Vagina (tissue), 2 donors: ENCODE data around the gene IFNA7.

Source experiments
- POLR2A ChIP-seq, 2 donors: fragments of 450-650 bp; IDR thresholded peaks; one replicate each; pipeline ENCODE4 v1.6.1; 2017; ENCODE audit warnings: antibody characterized with exemption in 2 of 2, mild to moderate bottlenecking in 2 of 2, moderate library complexity in 2 of 2
- POLR2AphosphoS5 ChIP-seq, 2 donors: sonication (generic); formaldehyde crosslinking; IDR thresholded peaks; one replicate each; pipeline ENCODE4 v1.9.0; 2017; ENCODE audit warnings: antibody characterized with exemption in 2 of 2, mild to moderate bottlenecking in 2 of 2, low read depth in 1 of 2; ENCODE audit not compliant: insufficient read depth in 1 of 2
- TF ChIP-seq, protein P1 (sequence below), 3 experiments: fragments of 450-650 bp in 2 of 3; fragments of 200-600 bp in 1 of 3; sonication (generic) in 1 of 3; IDR thresholded peaks; one replicate each; pipeline ENCODE4 v1.5.1; 2017 to 2019; ENCODE audit warnings: antibody characterized with exemption in 3 of 3, mild to moderate bottlenecking in 2 of 3, moderate library complexity in 2 of 3

DNA sequence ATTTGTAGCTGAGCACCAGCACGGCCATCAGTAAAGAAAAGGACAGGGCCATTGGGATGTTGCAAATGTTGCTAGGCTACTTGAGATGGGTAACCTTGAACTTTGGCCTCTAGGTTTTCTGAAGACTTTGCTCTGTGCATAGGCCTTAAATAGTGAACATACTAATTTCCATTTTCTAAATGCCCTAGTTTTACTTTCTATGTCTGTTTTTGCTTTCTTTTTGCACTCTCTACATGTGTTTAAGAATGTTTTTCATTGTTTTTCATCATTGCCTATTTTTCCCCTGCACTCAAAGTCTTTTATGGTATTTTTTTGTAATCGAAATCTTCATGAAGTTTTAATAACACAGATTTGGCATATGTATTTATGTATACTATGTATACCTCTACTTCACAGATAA, 26.1 kb upstream of the IFNA7 start, which contains the start of gene IFNA17:
- TF ChIP-seq, protein P1, sequence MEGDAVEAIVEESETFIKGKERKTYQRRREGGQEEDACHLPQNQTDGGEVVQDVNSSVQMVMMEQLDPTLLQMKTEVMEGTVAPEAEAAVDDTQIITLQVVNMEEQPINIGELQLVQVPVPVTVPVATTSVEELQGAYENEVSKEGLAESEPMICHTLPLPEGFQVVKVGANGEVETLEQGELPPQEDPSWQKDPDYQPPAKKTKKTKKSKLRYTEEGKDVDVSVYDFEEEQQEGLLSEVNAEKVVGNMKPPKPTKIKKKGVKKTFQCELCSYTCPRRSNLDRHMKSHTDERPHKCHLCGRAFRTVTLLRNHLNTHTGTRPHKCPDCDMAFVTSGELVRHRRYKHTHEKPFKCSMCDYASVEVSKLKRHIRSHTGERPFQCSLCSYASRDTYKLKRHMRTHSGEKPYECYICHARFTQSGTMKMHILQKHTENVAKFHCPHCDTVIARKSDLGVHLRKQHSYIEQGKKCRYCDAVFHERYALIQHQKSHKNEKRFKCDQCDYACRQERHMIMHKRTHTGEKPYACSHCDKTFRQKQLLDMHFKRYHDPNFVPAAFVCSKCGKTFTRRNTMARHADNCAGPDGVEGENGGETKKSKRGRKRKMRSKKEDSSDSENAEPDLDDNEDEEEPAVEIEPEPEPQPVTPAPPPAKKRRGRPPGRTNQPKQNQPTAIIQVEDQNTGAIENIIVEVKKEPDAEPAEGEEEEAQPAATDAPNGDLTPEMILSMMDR (IDR thresholded peaks at IDR 0.05): no peak
- TF ChIP-seq POLR2A (IDR thresholded peaks at IDR 0.05) (no peak), POLR2AphosphoS5 (IDR thresholded peaks at IDR 0.05; ENCODE audit: insufficient read depth in 1 of 2, low read depth in 1 of 2) (no peak)
